HepG2 (cell line): ENCODE results near the gene CFAP69. TPM values are rescaled to one million over a fixed set of nuclear protein-coding genes. Genes with fewer than 3 reads are reported as not detected.
"Not testable (repeated sequence)": the region's sequence is repeated elsewhere in the genome, so short reads cannot be mapped to it uniquely, and the experiment has no call there.

Experiments used
- ATAC-seq: fragments of 200-7000 bp; cut with Tn5 transposase; 3 replicates; pipeline ENCODE4 v1.9.1; 2020; ENCODE audit warnings: mild to moderate bottlenecking, moderate library complexity
- BruUV-seq: library from RNA; stranded (reverse); fragments of 400-500 nt; replicated peaks from 2 replicates; lab custom pipeline; 2021; lab: Mats Ljungman, UMichigan
- CTCF ChIA-PET: fragments of 300-600 bp; formaldehyde crosslinking; extraction: SDS; loops from one replicate; lab custom pipeline; 2021; ENCODE audit warnings: low total read pairs, inconsistent platforms, low intra/inter-chr PET ratio; lab: Yijun Ruan, JAX
- POLR2A ChIA-PET: fragments of 350-600 bp; sonication (Branson Sonifier 250); formaldehyde crosslinking; loops from one replicate; lab custom pipeline; 2020; ENCODE audit warnings: antibody characterized with exemption, inconsistent platforms; lab: Yijun Ruan, JAX
- DNase-seq: peaks from one replicate; pipeline ENCODE4 v3.0.0-alpha.2; 2015; ENCODE audit warnings: low spot score
- FAIRE-seq: peaks from 3 replicates; lab custom pipeline; 2011; peaks lifted over from hg19 to GRCh38; lab: Jason Lieb, UNC
- H2AFZ ChIP-seq: one replicate; pipeline ENCODE4 v1.6.1; 2011; ENCODE audit warnings: low read length, inconsistent platforms
- H3K27ac ChIP-seq: fragments of 300-600 bp; 3 replicates; pipeline ENCODE4 v1.8.0; 2011; ENCODE audit warnings: mixed run types, mild to moderate bottlenecking, mixed read lengths, low read length, inconsistent platforms; ENCODE audit not compliant: insufficient read depth; ENCODE audit errors: extremely low read length
- H3K27me3 ChIP-seq, 2 experiments: fragments of 200-600 bp in 1 of 2; 2 replicates in 1 of 2; 3 replicates in 1 of 2; pipeline versions ENCODE4 v1.6.0 to v1.8.0; 2011; ENCODE audit warnings: low read length in 2 of 2, mild to moderate bottlenecking in 2 of 2, moderate library complexity in 2 of 2, inconsistent platforms in 1 of 2; ENCODE audit not compliant: insufficient read depth in 2 of 2, control insufficient read depth in 1 of 2
- H3K36me3 ChIP-seq, 2 experiments: fragments of 200-600 bp in 1 of 2; replicated peaks in 1 of 2; 2 replicates in 1 of 2; 3 replicates in 1 of 2; pipeline versions ENCODE4 v1.5.1 to v1.8.0; 2011; ENCODE audit warnings: low read length in 2 of 2, inconsistent platforms in 1 of 2; ENCODE audit not compliant: insufficient read depth in 2 of 2, control insufficient read depth in 1 of 2
- H3K4me1 ChIP-seq: 2 replicates; pipeline ENCODE4 v1.5.1; 2012; ENCODE audit warnings: low read length, inconsistent platforms; ENCODE audit not compliant: insufficient read depth
- H3K4me2 ChIP-seq: 2 replicates; pipeline ENCODE4 v1.6.0; 2011; ENCODE audit warnings: low read depth, low read length, inconsistent platforms
- H3K4me3 ChIP-seq, 3 experiments: fragments of 200-600 bp in 1 of 3; sonication (generic), shearing (Covaris generic) in 1 of 3; replicated peaks in 1 of 3; 2 replicates each; pipeline ENCODE4 v1.5.1; 2011 to 2016; ENCODE audit warnings: low read length in 3 of 3, inconsistent platforms in 2 of 3, low read depth in 2 of 3, mild to moderate bottlenecking in 2 of 3, control low read depth in 1 of 3, mixed read lengths in 1 of 3; ENCODE audit not compliant: insufficient read depth in 1 of 3
- H3K79me2 ChIP-seq: one replicate; pipeline ENCODE4 v1.6.1; 2011; ENCODE audit warnings: low read length, inconsistent platforms; ENCODE audit not compliant: insufficient read depth
- H3K9ac ChIP-seq: 2 replicates; pipeline ENCODE4 v1.6.0; 2011; ENCODE audit warnings: mild to moderate bottlenecking, low read depth, low read length, inconsistent platforms; ENCODE audit not compliant: insufficient read depth
- H3K9me3 ChIP-seq: 2 replicates; pipeline ENCODE4 v1.5.1; 2012; ENCODE audit warnings: mild to moderate bottlenecking, low read length
- H4K20me1 ChIP-seq: 2 replicates; pipeline ENCODE4 v1.6.0; 2011; ENCODE audit warnings: inconsistent platforms, mild to moderate bottlenecking, low read length, moderate library complexity; ENCODE audit not compliant: insufficient read depth
- KDM4B ChIP-seq: sonication (generic); formaldehyde crosslinking; IDR thresholded peaks from 2 replicates; pipeline ENCODE4 v1.4.0; 2020; ENCODE audit warnings: missing genetic modification reagents
- ZNF280D ChIP-seq: sonication (generic); formaldehyde crosslinking; IDR thresholded peaks from 2 replicates; pipeline ENCODE4 v1.5.1; 2020; ENCODE audit warnings: mild to moderate bottlenecking, missing genetic modification reagents
- ZNF383 ChIP-seq: sonication (generic); formaldehyde crosslinking; IDR thresholded peaks from 2 replicates; pipeline ENCODE4 v1.4.0; 2020; ENCODE audit warnings: missing genetic modification reagents, mild to moderate bottlenecking, borderline replicate concordance
- ZNF609 ChIP-seq: sonication (generic); formaldehyde crosslinking; IDR thresholded peaks from 2 replicates; pipeline ENCODE4 v1.4.0; 2020; ENCODE audit warnings: mild to moderate bottlenecking, missing genetic modification reagents, borderline replicate concordance
- ZNF784 ChIP-seq: sonication (generic); formaldehyde crosslinking; IDR thresholded peaks from 2 replicates; pipeline ENCODE4 v1.5.1; 2020; ENCODE audit warnings: missing genetic modification reagents, mild to moderate bottlenecking, borderline replicate concordance
- WGBS: methylation state at CpG from one replicate; pipeline ENCODE4 v1.1.6; 2017; ENCODE audit warnings: low lambda C conversion rate; 5-methylcytosine and 5-hydroxymethylcytosine counted together
- in situ Hi-C: cut with HindIII; loops from 2 replicates; pipeline ENCODE4 v1.10.0; 2017; ENCODE audit warnings: low pct_unique_long_range_greater_than_20kb; ENCODE audit not compliant: extremely low pct_ligation_motif_present
- intact Hi-C: fragments of 100-400 bp; cut with micrococcal nuclease; formaldehyde crosslinking; loops from one replicate; pipeline ENCODE4 v1.10.0; 2022; ENCODE audit not compliant: unreplicated experiment
- polyA plus RNA-seq, 8 experiments: library from polyadenylated mRNA; depleted of rRNA in 3 of 8; stranded (reverse) in 7 of 8; unstranded in 1 of 8; fragments of >200 nt; fragmentation: Illumina TruSeq in 4 of 8; extraction: Trizol in 4 of 8; gene quantifications; 2 replicates each; pipeline versions ENCODE4 v1.2.1 to v1.2.3, GENCODE V29; 2011 to 2016; ENCODE audit warnings: low read depth in 4 of 8, missing spikeins in 1 of 8, mixed read lengths in 1 of 8; ENCODE audit not compliant: insufficient read depth in 1 of 8
- total RNA-seq, 5 experiments: library from RNA; depleted of rRNA; stranded (reverse); fragments of >200 nt; fragmentation: Illumina TruSeq; extraction: Trizol; gene quantifications; 2 replicates each; pipeline ENCODE4 v1.2.3, GENCODE V29; 2016; ENCODE audit warnings: low read depth in 1 of 5

Gene CFAP69
- total and polyA plus RNA-seq, 2 of the 13 experiments (the other 11 are each of a cell fraction or from before 2014, with no cell fraction given) = 2.2 to 4.0 TPM

- TF ChIP-seq ZNF784 (CRISPR knock-in tag) (no peak), ZNF383 (CRISPR knock-in tag) (no peak), ZNF280D (CRISPR knock-in tag) (no peak), KDM4B (CRISPR knock-in tag) (no peak), ZNF609 (CRISPR knock-in tag) (no peak)
Observed at GRCh38 chr7:90251304-90251635, 6.3 kb downstream of the CFAP69 start (continued).

GRCh38 chr7:90256011-90256410, 11.0 kb downstream of the CFAP69 start:
- CTCF ChIA-PET, intact Hi-C loops, H3K27ac ChIP-seq, BruUV-seq, H3K9me3 ChIP-seq, H4K20me1 ChIP-seq, DNase-seq, H3K27me3 ChIP-seq, H3K4me3 ChIP-seq, H2AFZ ChIP-seq, H3K9ac ChIP-seq, H3K36me3 ChIP-seq, FAIRE-seq, H3K4me2 ChIP-seq, H3K79me2 ChIP-seq, H3K4me1 ChIP-seq, ATAC-seq, POLR2A ChIA-PET, in situ Hi-C loops: not testable (repeated sequence)
- 98% methylated on average over 5 of the region's 5 CpGs for WGBS
